Activated CD8-positive, alpha-beta memory T cell treated with anti-CD3 and anti-CD28 coated beads, Interleukin-2, amount 50 U/mL, for 24 hours (primary cell): ENCODE measurements around the gene INTS11.

ENCODE experiments used
- DNase-seq: peaks from one replicate; pipeline ENCODE4 v3.0.0-alpha.2; 2020; ENCODE audit errors: extremely low read depth

The INTS11 gene

DNA sequence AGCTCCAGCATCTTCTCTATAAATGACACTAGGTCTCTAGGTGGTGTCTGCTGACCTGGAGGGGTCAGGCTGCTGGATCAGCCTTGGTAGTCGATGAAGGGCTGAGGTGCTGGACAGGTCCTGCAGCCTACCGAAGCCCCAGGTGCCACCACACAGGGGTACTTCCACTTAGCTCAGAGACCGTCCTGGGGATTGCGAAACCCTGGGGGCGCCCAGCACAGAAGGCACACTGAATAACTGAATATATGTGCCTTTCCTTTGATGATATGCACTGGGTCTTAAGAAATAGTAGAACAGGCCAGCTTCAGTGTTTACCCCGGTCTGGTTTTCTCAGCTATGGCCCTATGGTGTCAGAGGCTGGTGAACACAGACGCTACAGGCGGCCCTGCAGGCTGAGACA, 61.7 kb downstream of the INTS11 start:
- DNase-seq, result no peak

DNA sequence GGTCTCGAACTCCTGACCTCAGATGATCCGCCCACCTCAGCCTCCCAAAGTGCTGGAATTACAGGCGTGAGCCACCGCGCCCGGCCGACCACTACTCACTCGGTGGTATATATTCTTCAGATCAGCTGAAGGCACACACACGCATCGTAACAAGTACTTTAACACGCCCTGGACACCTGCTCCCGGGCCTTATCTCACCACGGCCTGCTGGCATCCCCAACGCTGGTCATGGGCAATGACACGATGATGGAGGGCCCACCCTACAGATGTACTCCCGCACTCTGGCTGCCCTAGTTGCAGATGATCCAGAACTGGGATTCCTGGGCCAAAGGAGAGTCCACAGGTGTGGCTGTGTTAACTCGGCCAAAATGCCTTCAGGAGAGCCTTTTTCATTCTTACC, 62.4 kb downstream of the INTS11 start:
- DNase-seq, result no peak
